Endothelial cell of umbilical vein (primary cell): Measurements from ENCODE around the gene KCNK13. TPM values are rescaled to one million over a fixed set of nuclear protein-coding genes. Genes with fewer than 3 reads are reported as not detected.

ENCODE experiments used
- BruUV-seq: library from RNA; stranded (reverse); fragments of 400-500 nt; replicated peaks from 2 replicates; lab custom pipeline; 2021; lab: Mats Ljungman, UMichigan
- CTCF ChIA-PET: fragments of 300-600, 350-600 bp; sonication (Branson Sonifier 250); formaldehyde crosslinking; loops from one replicate; lab custom pipeline; 2021; ENCODE audit warnings: antibody characterized with exemption, inconsistent platforms; lab: Charles Lee
- POLR2A ChIA-PET: fragments of 300-600, 350-600 bp; sonication (Branson Sonifier 250); formaldehyde crosslinking; loops from one replicate; lab custom pipeline; 2021; ENCODE audit warnings: antibody characterized with exemption, inconsistent platforms; lab: Charles Lee
- DNase-seq: peaks from one replicate; pipeline ENCODE4 v3.0.0-alpha.2; 2011; ENCODE audit warnings: low read depth, low spot score
- FAIRE-seq: peaks from 2 replicates; lab custom pipeline; 2011; peaks lifted over from hg19 to GRCh38; lab: Jason Lieb, UNC
- H2AFZ ChIP-seq: 2 replicates; pipeline ENCODE4 v1.6.0; 2012; ENCODE audit warnings: low read depth, low read length, control low read depth, inconsistent platforms
- H3K27ac ChIP-seq: 2 replicates; pipeline ENCODE4 v1.5.1; 2011; ENCODE audit warnings: low read depth, mild to moderate bottlenecking, control low read depth, low read length, moderate library complexity; ENCODE audit not compliant: insufficient read depth
- H3K27me3 ChIP-seq, 2 experiments: 2 replicates each; pipeline versions ENCODE4 v1.6.0 to v1.6.1; 2011; ENCODE audit warnings: low read length in 2 of 2, mixed read lengths in 1 of 2; ENCODE audit not compliant: control insufficient read depth in 2 of 2, insufficient read depth in 2 of 2
- H3K36me3 ChIP-seq, 2 experiments: 2 replicates in 1 of 2; 3 replicates in 1 of 2; pipeline ENCODE4 v1.5.1; 2011; ENCODE audit warnings: low read length in 2 of 2, mild to moderate bottlenecking in 1 of 2, moderate library complexity in 1 of 2; ENCODE audit not compliant: control insufficient read depth in 2 of 2, insufficient read depth in 2 of 2; ENCODE audit errors: extremely low read depth in 1 of 2
- H3K4me1 ChIP-seq: 3 replicates; pipeline ENCODE4 v1.5.1; 2011; ENCODE audit warnings: mild to moderate bottlenecking, low read length; ENCODE audit not compliant: control insufficient read depth, insufficient read depth; ENCODE audit errors: extremely low read depth
- H3K4me2 ChIP-seq: 2 replicates; pipeline ENCODE4 v1.6.1; 2011; ENCODE audit warnings: low read length, control low read depth, mixed read lengths; ENCODE audit not compliant: insufficient read depth
- H3K4me3 ChIP-seq, 3 experiments: fragments of 200-600 bp in 1 of 3; sonication (generic), shearing (Covaris generic) in 1 of 3; replicated peaks in 1 of 3; 2 replicates each; pipeline ENCODE4 v1.5.1; 2011 to 2016; ENCODE audit warnings: control low read depth in 3 of 3, low read length in 3 of 3, mild to moderate bottlenecking in 2 of 3, inconsistent platforms in 1 of 3, low read depth in 1 of 3, moderate library complexity in 1 of 3; ENCODE audit not compliant: insufficient read depth in 1 of 3
- H3K79me2 ChIP-seq: 2 replicates; pipeline ENCODE4 v1.6.0; 2012; ENCODE audit warnings: low read length, inconsistent platforms; ENCODE audit not compliant: control insufficient read depth, insufficient read depth
- H3K9ac ChIP-seq: replicated peaks from 2 replicates; pipeline ENCODE3; 2011; ENCODE audit warnings: low read length, control low read depth; ENCODE audit not compliant: insufficient read depth; ENCODE audit errors: extremely low read depth
- H3K9me1 ChIP-seq: replicated peaks from 3 replicates; pipeline ENCODE4 v1.6.0; 2011; ENCODE audit warnings: mild to moderate bottlenecking, low read length; ENCODE audit not compliant: control insufficient read depth, insufficient read depth; ENCODE audit errors: extremely low read depth
- H3K9me3 ChIP-seq: replicated peaks from 2 replicates; pipeline ENCODE4 v1.5.1; 2012; ENCODE audit warnings: low read length, inconsistent platforms; ENCODE audit not compliant: control insufficient read depth, insufficient read depth
- H4K20me1 ChIP-seq: replicated peaks from 2 replicates; pipeline ENCODE3; 2011; ENCODE audit warnings: mild to moderate bottlenecking, low read length; ENCODE audit not compliant: control insufficient read depth, insufficient read depth; ENCODE audit errors: extremely low read depth
- CTCF ChIP-seq, 2 donors: IDR thresholded peaks; 1 replicate in 1 of 2; 2 replicates in 1 of 2; pipeline ENCODE4 v1.5.1; 2011; ENCODE audit warnings: low read length in 2 of 2, mild to moderate bottlenecking in 2 of 2, moderate library complexity in 2 of 2, control low read depth in 1 of 2, inconsistent platforms in 1 of 2, low read depth in 1 of 2; ENCODE audit not compliant: insufficient read depth in 1 of 2; ENCODE audit errors: extremely low read depth in 1 of 2
- EZH2 ChIP-seq: IDR thresholded peaks from 2 replicates; pipeline ENCODE4 v1.6.1; 2012; ENCODE audit warnings: borderline replicate concordance, low read depth, mild to moderate bottlenecking, moderate library complexity, low read length, inconsistent platforms; ENCODE audit not compliant: severe bottlenecking
- FOS ChIP-seq: IDR thresholded peaks from 2 replicates; pipeline ENCODE4 v1.6.1; 2011; ENCODE audit warnings: mild to moderate bottlenecking, low read length, moderate library complexity, borderline replicate concordance; ENCODE audit not compliant: insufficient read depth
- JUN ChIP-seq: IDR thresholded peaks from 2 replicates; pipeline ENCODE4 v1.6.1; 2011; ENCODE audit warnings: borderline replicate concordance, low read depth; ENCODE audit not compliant: insufficient read length, insufficient read depth
- MAX ChIP-seq: IDR thresholded peaks from 2 replicates; pipeline ENCODE4 v1.6.1; 2011; ENCODE audit not compliant: insufficient read depth, insufficient read length
- MYC ChIP-seq: IDR thresholded peaks from one replicate; pipeline ENCODE4 v1.6.1; 2011; ENCODE audit warnings: mild to moderate bottlenecking, low read depth, low read length
- POLR2A ChIP-seq: IDR thresholded peaks from 2 replicates; pipeline ENCODE4 v1.6.1; 2012; ENCODE audit warnings: low read depth, mild to moderate bottlenecking, control low read depth, low read length
- POLR2AphosphoS5 ChIP-seq: IDR thresholded peaks from 2 replicates; pipeline ENCODE4 v1.6.1; 2012; ENCODE audit warnings: low read depth, mild to moderate bottlenecking, control low read depth, low read length, moderate library complexity; ENCODE audit not compliant: insufficient read depth
- dilution Hi-C: fragments of 300-500 bp; cut with MboI; formaldehyde crosslinking; loops from one replicate; pipeline ENCODE4 v1.15.0; 2019; ENCODE audit warnings: low sequenced_read_pairs; ENCODE audit not compliant: extremely low pct_ligation_motif_present
- intact Hi-C: fragments of 100-400 bp; cut with micrococcal nuclease; formaldehyde crosslinking; loops from one replicate; pipeline ENCODE4 v1.10.0; 2022
- polyA plus RNA-seq, 4 experiments: library from polyadenylated mRNA; depleted of rRNA in 3 of 4; stranded (reverse) in 3 of 4; unstranded in 1 of 4; fragments of >200 nt; gene quantifications; 2 replicates each; pipeline versions ENCODE4 v1.2.1 to v1.2.3, GENCODE V29; 2011 to 2012; ENCODE audit warnings: missing spikeins in 1 of 4
- total RNA-seq: library from RNA; stranded (reverse); gene quantifications from 2 replicates; pipeline ENCODE4 v1.2.3, GENCODE V29; 2021

Gene KCNK13
- total and polyA plus RNA-seq, 2 donors (not counting 3 experiments of a cell fraction or from before 2014, with no cell fraction given), result not detected

GRCh38 chr14:90056826-90057225 is 5.0 kb upstream of the KCNK13 start:
- H3K4me1 ChIP-seq, result peaks cover 15% of the 10 kb centered on the region
- no peak overlapping the region for H2AFZ ChIP-seq
- no peak for FAIRE-seq
- no peaks in the 10 kb centered on the region for H3K36me3 ChIP-seq
- BruUV-seq, result no TSS peak
- H3K4me2 ChIP-seq, result no peak overlapping the region
- H3K27ac ChIP-seq, result no peak overlapping the region
- H3K79me2 ChIP-seq, result no peaks in the 10 kb centered on the region
- H3K9me1 ChIP-seq, result no peaks in the 10 kb centered on the region
- POLR2A ChIA-PET, result no interaction called here
- dilution Hi-C loops (no loop called here), intact Hi-C loops (loop anchor here (5.0 kb wide), 1 partner anchor 195 kb away; no protein-coding TSS in a partner anchor)
- TF ChIP-seq FOS, result no peak
- no peak for TF ChIP-seq JUN
- TF ChIP-seq POLR2A, result no peak
- TF ChIP-seq EZH2, result no peak
- no peak for TF ChIP-seq POLR2AphosphoS5
- no peak for TF ChIP-seq MAX
- no peak for TF ChIP-seq MYC
- no peak for TF ChIP-seq CTCF (IDR thresholded peaks at IDR 0.05; ENCODE audit: extremely low read depth in 1 of 2, insufficient read depth in 1 of 2, low read depth in 1 of 2, low read length in 2 of 2)
- no peak overlapping the region for H3K9ac ChIP-seq
- no peaks in the 10 kb centered on the region for H4K20me1 ChIP-seq
- CTCF ChIA-PET, result interaction anchor here (1.8 kb wide), 1 partner anchor 84 kb away, joined by 6 read pairs; no protein-coding TSS in a partner anchor
- no peak for DNase-seq
- H3K4me3 ChIP-seq, result no peak overlapping the region
- H3K27me3 ChIP-seq, result peaks cover 37 to 57% of the 10 kb centered on the region in 2 experiments
- H3K9me3 ChIP-seq, result no peaks in the 10 kb centered on the region
